ENCODE results near the gene MIA2. TPM values are rescaled to one million over a fixed set of nuclear protein-coding genes. Genes with fewer than 3 reads are reported as not detected.
"Not testable (repeated sequence)": the region's sequence is repeated elsewhere in the genome, so short reads cannot be mapped to it uniquely, and the experiment has no call there.

Gene MIA2
- polyA plus RNA-seq, 3 donors, result 8.8 to 25.2 (median 9.8) TPM

DNA sequence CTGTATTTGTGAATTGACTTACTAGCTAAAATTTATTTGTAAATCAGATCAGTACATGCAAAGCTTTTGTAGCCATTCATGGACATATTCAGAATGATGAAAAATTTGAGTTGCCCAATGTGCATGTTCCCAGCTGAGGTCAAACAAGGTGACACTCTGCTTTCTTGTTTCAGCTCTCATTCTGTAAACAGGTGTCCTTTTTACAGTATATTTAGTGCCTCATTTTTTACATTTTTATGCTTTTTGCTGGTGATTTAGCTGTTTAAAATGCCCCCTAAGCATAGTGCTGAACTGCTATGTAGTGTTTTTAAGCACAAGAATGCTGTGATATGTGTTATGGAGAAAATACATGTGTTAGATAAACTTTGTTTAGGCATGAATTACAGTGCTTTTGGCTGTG lies 76.3 kb downstream of the MIA2 start:
- no peak overlapping the region for H3K27ac ChIP-seq (ENCODE audit: low read depth, low read length)

DNA sequence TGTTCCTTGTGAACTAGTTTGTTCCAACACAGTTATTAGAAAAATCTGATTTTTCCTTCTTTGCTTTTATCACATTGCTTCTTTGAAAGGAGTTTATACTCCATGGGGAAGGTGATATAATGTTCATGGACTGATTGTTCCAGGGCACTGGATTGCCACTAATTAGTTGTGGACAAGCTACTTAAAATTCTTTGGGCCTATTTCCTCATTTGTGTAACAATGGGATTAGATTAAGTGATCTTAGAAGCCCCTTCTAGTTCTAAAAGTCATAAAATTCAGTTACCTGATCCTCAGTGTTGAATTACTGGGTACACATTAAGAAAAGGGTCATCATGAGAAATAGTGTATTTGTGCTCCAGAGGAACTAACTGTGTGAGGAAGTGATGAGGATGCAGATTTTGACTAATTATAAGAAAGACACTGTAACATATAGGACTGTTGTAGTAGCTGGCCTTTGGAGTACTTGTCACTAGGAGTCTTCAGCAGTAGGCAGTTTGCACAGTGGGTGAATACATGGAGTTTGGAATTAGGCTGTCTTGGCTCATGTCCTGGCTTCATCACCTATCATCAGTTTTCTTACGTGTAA lies 82.2 kb downstream of the MIA2 start:
- 78 to 93% (median 93%) methylated on average over 1 of the region's 1 CpG for WGBS, 3 donors

DNA sequence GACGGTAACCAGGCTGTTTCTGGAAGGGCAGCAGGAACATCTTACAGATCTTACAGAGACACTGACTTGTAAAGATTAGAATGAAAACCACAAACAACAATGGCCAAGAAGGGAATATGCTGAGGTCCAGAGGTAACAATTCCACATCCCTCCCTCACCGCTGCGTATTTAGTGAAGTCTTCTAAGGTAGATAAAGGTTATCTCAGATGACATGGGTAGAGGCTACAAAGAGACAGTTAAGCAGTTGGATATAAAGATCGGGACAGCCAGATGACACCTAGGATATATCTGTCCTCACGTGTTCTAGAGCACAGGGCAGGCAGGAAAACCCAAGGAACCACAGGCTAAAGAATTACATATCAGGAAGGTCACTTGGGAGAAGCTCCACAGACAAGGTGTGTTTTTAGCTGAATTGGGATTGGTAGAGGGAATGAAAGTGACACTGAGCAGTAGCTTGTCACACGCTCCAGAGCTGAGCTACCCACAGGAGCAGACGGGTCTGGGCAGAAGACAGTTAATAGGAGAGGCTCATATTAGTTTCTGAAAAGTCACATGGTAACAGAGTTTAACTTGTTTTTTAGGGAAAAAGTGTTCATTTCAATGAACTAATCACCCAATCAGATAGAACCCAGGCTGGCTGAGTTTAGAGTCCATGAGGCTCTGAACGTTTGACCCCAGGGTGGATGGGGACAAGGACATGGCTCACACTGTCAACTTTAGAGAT lies 83.3 kb downstream of the MIA2 start:
- H3K27ac ChIP-seq (ENCODE audit: low read depth, low read length), result no peak overlapping the region
- WGBS, 3 donors, result 88 to 94% (median 93%) methylated on average over 8 of the region's 8 CpGs

More for the DNA sequence above, 82.2 kb downstream of the MIA2 start:
- no peak overlapping the region for H3K27ac ChIP-seq (ENCODE audit: low read depth, low read length)

DNA sequence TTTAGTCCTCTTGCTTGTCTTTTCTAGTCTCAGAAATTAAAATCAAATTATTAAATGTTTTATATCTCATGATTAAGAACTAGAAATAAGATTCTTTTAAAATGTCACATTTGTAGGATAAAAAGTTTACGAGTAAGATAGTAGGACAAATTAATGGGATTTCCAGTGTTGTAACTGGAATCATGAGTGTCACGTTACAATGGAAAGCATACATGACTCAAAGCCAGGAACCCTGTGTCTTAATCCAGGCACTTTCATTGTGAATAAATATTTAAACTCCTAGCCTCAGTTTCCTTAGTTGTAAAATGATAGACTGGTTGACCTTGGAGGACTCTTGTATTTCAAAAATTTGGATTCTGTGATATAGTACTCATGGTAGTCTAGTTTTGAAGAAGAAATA lies 84.9 kb downstream of the MIA2 start:
- H3K27ac ChIP-seq (ENCODE audit: low read depth, low read length), result no peak overlapping the region
- WGBS, 3 donors, result 83 to 96% (median 93%) methylated on average over 2 of the region's 2 CpGs

DNA sequence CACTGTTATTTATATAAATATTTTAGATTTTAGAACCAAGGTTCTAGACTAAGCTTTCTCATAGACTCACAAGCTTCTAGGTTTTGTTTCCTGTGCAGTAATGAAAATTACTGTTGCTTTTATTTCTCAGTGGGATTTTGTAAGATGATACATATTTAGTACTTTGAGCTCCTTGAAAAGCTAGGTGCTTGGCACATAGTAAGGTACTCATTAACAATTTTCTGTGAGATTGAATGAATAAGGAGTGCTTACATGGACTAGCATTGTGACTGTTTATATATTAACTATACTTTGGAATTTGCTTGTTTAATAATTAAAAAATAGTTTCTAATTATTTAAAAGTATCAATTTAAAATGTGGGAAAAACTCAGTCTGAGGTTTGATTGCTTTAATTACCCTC lies 85.7 kb downstream of the MIA2 start:
- H3K27ac ChIP-seq (ENCODE audit: low read depth, low read length), result no peak overlapping the region

DNA sequence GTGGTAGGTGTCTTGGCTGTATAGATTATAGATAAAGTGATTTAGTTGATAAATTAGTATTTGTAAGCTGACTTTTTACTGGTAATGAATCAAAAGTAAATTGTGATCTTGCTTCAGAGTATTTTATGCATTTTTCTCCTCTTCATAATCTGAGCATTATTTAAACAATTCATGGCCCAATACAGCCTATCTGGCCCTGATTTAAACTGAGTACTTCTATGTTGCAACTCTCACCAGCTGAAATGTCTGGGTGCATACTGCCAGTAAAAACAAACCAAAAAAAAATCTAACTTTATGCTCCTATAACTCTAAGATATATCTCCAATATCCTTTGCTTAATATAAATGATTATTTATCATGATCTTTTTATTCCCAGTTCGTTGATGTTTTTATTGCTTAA lies 86.6 kb downstream of the MIA2 start:
- WGBS, 3 donors, result 98 to 100% (median 99%) methylated on average over 1 of the region's 1 CpG
- no peak overlapping the region for H3K27ac ChIP-seq (ENCODE audit: low read depth, low read length)

DNA sequence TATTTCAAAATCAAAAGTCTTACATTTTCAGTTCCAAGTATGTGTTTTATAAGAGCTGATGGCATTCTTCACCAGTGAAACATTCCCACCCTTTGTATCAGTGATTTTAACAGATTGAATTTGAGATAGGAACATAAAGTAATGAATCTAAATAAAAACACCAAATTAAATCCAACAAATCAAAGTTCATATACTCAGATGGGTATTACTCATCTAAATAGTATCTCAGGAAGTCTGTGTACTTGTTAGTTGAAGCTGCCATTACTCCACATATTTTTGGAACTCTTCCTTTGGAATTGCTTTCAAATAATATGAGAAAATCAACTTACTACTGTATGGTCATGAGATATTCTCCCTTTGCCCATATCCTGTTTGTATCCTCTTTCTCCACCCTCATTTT lies 89.1 kb downstream of the MIA2 start:
- H3K27ac ChIP-seq (ENCODE audit: low read depth, low read length), result no peak overlapping the region

DNA sequence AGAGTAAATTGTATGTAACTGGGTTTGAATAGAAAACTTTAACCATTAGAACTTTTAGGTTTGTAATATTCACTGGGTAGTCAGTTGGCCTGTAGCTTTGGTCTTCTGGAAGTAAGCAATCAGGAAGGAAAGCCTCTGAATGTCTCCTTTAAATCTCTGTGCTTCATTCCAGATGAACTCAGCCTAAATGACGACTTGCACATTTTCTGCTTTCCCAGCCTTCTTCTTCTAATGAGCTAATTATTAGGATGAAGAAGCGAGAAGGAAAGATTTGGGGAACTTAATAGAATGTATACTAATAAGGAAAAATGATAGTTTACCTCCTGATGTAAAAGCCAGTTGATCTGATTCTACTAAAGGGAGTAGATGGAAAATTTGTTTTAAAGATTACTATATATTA lies 90.4 kb downstream of the MIA2 start:
- WGBS, 3 donors, result 81 to 92% (median 88%) methylated on average over 2 of the region's 2 CpGs
- H3K27ac ChIP-seq (ENCODE audit: low read depth, low read length), result no peak overlapping the region

DNA sequence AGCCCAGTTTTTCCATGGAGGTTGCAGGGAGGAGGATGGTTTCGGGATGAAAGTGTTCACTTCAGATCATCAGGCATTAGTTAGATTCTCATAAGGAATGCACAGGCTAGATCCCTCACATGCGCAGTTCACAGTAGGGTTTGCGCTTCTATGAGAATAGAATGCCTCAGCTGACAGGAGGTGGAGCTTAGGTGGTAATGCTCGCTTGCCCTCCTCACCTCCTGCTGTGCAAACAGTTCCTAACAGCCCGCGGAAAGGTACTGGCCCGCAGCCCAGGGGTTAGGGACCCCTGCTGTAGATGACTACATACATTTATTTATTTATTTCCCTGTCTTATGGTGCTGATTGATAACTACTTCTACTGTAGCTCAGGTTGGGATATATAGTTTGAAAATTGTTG lies 105.3 kb downstream of the MIA2 start:
- WGBS, 3 donors, result 41 to 82% (median 79%) methylated on average over 7 of the region's 7 CpGs
- H3K27ac ChIP-seq (ENCODE audit: low read depth, low read length), result no peak overlapping the region

DNA sequence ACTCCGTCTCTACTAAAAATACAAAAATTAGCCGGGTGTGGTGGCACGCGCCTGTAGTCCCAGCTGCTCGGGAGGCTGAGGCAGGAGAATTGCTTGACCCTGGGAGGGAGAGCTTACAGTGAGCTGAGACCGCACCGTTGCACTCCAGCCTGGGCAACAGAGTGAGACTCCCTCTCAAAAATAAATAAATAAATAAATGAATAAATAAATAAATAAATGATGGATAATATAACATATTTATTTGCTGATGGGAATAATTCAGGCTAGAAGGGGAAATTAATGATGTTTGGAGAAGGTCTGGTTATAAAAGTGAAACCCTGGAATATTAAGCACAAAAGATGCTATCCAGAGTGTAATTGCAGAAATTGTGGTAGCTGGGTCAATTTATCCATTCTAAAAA lies 107.4 kb downstream of the MIA2 start:
- WGBS, 3 donors, result 96 to 99% (median 98%) methylated on average over 7 of the region's 7 CpGs
- not testable (repeated sequence) for H3K27ac ChIP-seq (ENCODE audit: low read depth, low read length)

DNA sequence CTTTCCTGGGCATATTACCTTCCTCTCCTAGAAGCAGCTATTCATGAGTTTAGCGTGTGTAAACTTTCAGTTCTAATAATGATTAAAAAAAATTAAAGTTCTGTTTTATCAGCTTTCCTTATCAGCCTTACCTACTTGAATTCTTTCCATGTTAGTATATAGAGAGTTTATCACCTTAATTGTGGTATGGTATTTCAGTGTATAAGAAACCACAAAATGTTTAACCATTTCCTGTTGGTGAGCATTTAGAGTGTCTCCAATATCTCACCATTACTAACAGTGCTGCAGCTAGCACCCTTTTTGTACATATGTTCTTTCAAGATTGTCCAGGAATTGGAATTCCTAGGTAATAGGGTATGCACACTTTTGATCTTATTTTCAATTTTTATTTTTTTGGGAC lies 109.1 kb downstream of the MIA2 start:
- 0 to 48% (median 33%) methylated on average over 1 of the region's 1 CpG for WGBS, 3 donors
- H3K27ac ChIP-seq (ENCODE audit: low read depth, low read length), result no peak overlapping the region

DNA sequence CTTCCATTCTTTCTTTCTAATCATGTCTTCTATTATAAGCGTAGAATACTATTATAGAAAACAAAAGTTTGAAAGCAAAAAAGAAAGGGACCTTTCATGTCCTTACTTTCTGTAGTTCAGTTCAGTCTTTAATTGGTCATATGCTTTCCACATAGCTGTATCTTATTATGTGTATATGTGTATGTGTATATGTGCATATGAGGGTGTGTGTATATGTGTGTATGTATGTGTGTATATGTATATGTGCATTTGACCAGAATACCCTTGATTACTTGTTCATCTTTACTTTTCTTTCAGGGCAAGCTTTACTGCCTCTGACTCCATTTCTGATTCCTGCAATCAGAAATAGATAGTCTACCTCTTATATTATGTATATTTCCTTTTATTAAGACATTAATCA lies 109.9 kb downstream of the MIA2 start:
- no peak overlapping the region for H3K27ac ChIP-seq (ENCODE audit: low read depth, low read length)
- 95 to 100% (median 98%) methylated on average over 1 of the region's 1 CpG for WGBS, 3 donors

DNA sequence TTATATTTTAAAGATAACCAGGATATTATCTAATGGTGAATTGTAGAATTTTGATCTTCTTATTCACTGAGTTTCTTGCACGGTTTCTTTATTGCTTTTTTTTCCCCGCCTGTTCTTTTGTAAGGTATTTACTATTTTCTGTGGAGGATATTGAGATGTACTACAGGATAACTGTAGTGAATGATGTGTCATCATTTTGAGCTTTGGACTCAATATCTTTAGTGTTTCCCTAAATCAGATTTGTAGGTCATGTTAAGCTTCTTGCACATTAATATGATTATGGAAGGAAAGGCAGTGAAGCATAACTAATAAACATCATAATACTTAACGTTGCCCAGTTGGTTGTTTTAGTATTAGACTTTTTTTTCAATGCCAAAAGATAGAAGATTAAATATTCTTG lies 117.2 kb downstream of the MIA2 start:
- WGBS, 3 donors, result 89 to 96% (median 90%) methylated on average over 3 of the region's 3 CpGs

DNA sequence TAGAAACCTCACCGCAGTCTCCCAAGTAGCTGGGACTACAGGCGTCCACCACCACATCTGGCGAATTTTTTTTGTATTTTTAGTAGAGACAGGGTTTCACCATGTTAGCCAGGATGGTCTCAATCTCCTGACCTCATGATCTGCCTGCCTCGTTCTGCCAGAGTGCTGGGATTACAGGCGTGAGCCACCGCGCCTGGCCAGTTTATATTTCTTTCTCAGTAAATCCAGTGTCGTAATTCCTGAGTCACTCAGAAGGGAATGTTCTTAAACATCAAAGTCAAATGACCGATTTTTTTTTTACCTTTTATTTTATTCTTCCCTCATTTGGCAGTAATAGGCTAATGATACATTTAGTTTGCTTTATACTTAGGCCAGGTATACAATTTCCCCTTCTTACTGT lies 118.0 kb downstream of the MIA2 start:
- WGBS, 3 donors, result 96 to 98% (median 98%) methylated on average over 9 of the region's 9 CpGs

More for the DNA sequence above, 117.2 kb downstream of the MIA2 start:
- no peak overlapping the region for H3K27ac ChIP-seq (ENCODE audit: low read depth, low read length)

DNA sequence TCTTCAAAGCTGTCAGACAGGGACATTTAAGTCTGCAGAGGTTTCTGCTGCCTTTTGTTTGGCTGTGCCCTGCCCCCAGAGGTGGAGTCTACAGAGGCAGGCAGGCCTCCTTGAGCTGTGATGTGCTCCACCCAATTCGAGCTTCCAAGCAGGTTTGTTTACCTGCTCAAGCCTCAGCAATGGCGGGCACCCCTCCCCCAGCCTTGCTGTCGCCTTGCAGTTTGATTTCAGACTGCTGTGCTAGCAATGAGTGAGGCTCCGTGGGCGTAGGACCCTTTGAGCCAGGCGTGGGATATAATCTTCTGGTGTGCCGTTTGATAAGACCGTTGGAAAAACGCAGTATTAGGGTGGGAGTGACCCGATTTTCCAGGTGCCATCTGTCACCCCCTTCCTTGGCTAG lies 125.4 kb downstream of the MIA2 start:
- H3K27ac ChIP-seq (ENCODE audit: low read depth, low read length), result not testable (repeated sequence)
- 88 to 97% (median 90%) methylated on average over 10 of the region's 10 CpGs for WGBS, 3 donors

More for the DNA sequence above, 118.0 kb downstream of the MIA2 start:
- H3K27ac ChIP-seq (ENCODE audit: low read depth, low read length), result no peak overlapping the region

DNA sequence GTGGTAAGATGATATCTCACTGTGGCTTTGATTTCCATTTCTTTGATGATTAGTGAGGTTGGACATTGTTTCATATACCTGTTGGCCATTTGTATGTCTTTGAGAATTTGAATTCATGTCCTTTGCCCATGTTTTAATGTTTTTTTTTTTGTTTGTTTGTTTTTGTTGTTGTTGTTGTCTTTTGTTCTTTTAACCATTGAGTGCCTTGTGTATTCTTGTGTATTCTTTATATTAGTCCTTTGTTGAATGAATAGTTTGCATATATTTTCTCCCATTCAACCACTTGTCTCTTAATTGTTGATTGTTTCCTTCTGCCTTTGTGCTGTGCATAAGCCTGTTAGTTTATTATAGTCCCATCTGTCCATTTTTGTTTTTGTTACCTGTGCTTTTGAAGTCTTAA lies 126.6 kb downstream of the MIA2 start:
- H3K27ac ChIP-seq (ENCODE audit: low read depth, low read length), result no peak overlapping the region

DNA sequence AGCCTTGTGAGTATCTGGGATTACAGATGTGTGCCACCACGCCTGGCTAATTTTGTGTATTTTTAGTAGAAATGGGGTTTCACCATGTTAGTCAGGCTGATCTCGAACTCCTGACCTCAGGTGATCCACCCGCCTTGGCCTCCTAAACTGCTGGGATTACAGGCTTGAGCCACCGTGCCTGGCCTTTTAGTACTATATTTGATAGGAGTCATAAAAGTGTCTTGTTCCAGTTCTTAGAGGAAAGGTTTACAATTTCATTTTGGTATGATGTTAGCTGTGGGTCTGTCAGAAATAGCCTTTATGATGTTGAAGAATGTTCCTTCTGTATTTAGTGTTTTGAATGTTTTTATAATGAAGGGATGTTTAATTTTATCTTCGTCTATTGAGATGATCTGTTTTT lies 127.8 kb downstream of the MIA2 start:
- 91 to 94% (median 92%) methylated on average over 5 of the region's 5 CpGs for WGBS, 3 donors
- H3K27ac ChIP-seq (ENCODE audit: low read depth, low read length), result not testable (repeated sequence)

DNA sequence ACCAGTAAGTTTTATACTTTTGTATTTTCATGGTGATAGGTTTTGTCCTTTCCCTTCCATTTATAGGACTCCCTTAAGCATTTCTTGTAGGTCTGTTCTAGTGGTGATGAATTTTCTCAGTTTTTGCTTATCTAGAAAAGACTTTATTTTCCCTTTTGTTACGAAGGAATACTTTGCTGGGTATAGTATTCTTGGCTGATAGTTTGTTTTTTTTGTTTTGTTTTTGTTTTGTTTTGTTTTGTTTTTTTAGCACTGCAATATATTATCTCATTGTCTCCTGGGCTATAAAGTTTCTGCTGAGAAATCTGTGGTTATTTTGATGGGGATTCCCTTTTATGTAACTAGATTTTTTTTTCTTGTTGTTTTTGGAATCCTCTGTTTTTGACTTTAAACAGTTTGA lies 130.8 kb downstream of the MIA2 start:
- 95 to 100% (median 96%) methylated on average over 1 of the region's 1 CpG for WGBS, 3 donors

DNA sequence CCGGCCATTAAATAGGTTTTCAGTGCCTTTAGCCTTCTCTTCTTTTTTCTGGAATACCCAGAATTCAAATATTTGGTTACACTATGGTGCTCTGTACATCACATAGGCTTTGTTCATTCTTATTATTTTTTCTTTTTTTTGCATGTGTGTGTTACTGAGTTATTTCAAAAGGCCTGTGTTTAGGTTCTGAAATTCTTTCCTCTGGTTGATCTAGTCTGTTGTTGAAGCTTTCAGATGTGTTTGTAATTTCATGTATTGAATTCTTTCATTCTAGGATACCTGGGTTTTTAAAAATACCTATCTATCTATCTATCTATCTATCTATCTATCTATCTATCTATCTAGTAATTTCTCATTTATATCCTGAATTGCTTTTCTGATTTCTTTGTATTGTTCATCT lies 131.6 kb downstream of the MIA2 start:
- no peak overlapping the region for H3K27ac ChIP-seq (ENCODE audit: low read depth, low read length)
- 96 to 100% (median 100%) methylated on average over 1 of the region's 1 CpG for WGBS, 3 donors

More for the DNA sequence above, 130.8 kb downstream of the MIA2 start:
- H3K27ac ChIP-seq (ENCODE audit: low read depth, low read length), result no peak overlapping the region
